ENCODE data around the gene SDR39U1.

The SDR39U1 gene

DNA sequence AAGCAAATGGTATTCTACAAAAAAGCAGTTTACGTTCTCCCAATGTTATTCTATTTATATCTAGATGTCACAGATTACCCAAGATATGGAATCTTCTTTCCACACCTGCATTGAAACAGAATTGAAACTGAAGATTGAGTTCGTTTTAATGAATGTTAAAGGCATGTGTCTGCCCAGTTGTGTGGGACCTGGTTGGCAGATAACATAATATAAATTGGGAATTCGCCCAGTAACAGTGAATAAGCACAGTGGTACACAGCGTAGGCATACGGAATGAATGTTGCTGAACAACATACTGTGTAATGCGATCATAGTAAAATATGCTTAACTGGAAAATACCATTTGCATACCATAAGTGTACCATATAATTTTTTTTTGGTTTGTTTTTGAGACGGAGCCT is 8.5 kb downstream of the SDR39U1 start:
- ChIA-PET POLR2A (interaction anchor here (1.4 to 2.9 kb wide), 2 partner anchors 11 to 100 kb away, joined by 3 to 10 read pairs; no protein-coding TSS in a partner anchor), CTCF (interaction anchor here (1.0 to 13.9 kb wide), 3 partner anchors 63 to 103 kb away, joined by 3 to 468 read pairs (median 96); partner anchors contain the start of gene ADCY4)
- peaks cover 3% of the 10 kb centered on the region; the same call in 1 of the 2 replicates for H3K4me1 ChIP-seq (ENCODE audit: control insufficient read depth, insufficient read depth, low read length)
- H3K27ac ChIP-seq (ENCODE audit: extremely low read depth, low read depth, low read length), result no peak overlapping the region
- no peak overlapping the region for H3K4me3 ChIP-seq (ENCODE audit: low read depth, low read length)
- no peaks in the 10 kb centered on the region for H3K9me3 ChIP-seq (ENCODE audit: control insufficient read depth, insufficient read depth, low read depth, low read length)
- no peak for TF ChIP-seq GLI2 (tag by site-specific recombination; IDR thresholded peaks at IDR 0.05; ENCODE audit: borderline replicate concordance, low read depth)
- TF ChIP-seq ZBTB17 (tag by site-specific recombination; IDR thresholded peaks at IDR 0.05), result no peak
- TF ChIP-seq PRDM4 (tag by site-specific recombination; IDR thresholded peaks at IDR 0.05), result no peak
- TF ChIP-seq ZNF664 (tag by site-specific recombination; IDR thresholded peaks at IDR 0.05), result no peak
- TF ChIP-seq, protein P1, sequence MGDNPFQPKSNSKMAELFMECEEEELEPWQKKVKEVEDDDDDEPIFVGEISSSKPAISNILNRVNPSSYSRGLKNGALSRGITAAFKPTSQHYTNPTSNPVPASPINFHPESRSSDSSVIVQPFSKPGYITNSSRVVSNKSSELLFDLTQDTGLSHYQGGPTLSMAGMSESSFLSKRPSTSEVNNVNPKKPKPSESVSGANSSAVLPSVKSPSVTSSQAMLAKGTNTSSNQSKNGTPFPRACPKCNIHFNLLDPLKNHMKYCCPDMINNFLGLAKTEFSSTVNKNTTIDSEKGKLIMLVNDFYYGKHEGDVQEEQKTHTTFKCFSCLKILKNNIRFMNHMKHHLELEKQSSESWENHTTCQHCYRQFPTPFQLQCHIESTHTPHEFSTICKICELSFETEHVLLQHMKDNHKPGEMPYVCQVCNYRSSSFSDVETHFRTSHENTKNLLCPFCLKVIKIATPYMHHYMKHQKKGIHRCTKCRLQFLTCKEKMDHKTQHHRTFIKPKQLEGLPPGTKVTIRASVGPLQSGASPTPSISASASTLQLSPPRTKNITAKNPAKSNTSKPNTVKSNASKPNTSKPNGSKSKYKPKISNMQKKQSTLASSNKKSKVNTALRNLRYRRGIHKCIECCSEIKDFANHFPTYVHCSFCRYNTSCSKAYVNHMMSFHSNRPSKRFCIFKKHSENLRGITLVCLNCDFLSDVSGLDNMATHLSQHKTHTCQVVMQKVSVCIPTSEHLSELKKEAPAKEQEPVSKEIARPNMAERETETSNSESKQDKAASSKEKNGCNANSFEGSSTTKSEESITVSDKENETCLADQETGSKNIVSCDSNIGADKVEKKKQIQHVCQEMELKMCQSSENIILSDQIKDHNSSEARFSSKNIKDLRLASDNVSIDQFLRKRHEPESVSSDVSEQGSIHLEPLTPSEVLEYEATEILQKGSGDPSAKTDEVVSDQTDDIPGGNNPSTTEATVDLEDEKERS (tag by site-specific recombination; IDR thresholded peaks at IDR 0.05), result no peak
- TF ChIP-seq, protein P2, sequence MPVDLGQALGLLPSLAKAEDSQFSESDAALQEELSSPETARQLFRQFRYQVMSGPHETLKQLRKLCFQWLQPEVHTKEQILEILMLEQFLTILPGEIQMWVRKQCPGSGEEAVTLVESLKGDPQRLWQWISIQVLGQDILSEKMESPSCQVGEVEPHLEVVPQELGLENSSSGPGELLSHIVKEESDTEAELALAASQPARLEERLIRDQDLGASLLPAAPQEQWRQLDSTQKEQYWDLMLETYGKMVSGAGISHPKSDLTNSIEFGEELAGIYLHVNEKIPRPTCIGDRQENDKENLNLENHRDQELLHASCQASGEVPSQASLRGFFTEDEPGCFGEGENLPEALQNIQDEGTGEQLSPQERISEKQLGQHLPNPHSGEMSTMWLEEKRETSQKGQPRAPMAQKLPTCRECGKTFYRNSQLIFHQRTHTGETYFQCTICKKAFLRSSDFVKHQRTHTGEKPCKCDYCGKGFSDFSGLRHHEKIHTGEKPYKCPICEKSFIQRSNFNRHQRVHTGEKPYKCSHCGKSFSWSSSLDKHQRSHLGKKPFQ (tag by site-specific recombination; IDR thresholded peaks at IDR 0.05), result no peak
- H3K36me3 ChIP-seq (ENCODE audit: control insufficient read depth in 2 of 2, insufficient read depth in 1 of 2, low read length in 2 of 2), result peaks cover 0 to 76% of the 10 kb centered on the region in 2 experiments; a peak in 2 of 3 replicates

DNA sequence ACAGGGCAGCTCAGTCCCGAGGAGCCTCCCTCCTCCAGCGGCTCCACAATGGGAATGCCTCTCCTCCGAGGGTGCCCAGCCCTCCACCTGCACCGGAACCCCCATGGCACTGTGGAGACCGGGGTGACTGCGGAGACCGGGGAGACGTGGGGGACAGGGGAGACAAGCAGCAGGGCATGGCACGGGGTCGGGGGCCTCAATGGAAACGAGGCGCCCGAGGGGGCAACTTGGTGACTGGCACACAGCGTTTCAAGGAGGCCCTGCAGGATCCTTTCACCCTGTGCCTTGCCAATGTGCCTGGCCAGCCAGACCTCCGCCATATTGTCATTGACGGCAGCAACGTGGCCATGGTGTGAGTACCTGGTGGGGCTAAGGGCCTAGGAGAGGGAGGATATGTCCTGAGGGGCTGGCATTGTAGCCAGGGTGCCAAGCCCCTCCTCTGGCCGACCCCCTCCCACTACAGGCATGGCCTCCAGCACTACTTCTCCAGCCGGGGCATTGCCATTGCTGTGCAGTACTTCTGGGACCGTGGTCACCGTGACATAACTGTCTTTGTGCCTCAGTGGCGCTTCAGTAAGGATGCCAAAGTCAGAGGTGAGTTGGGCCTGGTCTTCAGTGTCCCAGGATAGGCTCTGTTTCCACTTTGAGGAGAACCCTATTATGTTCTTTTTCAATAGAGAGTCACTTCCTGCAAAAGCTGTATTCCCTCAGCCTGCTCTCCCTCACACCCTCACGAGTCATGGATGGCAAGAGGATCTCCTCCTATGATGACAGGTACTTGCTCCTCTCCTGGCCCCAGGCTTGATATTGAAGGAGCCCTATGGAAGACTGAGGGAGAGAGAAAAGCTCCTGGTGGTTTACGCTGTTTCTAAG is 10.1 kb downstream of the SDR39U1 start:
- H3K27ac ChIP-seq (ENCODE audit: extremely low read depth, low read depth, low read length), result no peak overlapping the region
- POLR2A ChIA-PET, result interaction anchor here (0.9 to 3.0 kb wide), 14 partner anchors 9 to 190 kb away, joined by 3 to 45 read pairs (median 6); partner anchors contain the start of genes ADCY4, CIDEB, DHRS1 and NOP9
- CTCF ChIA-PET, result interaction anchor here (0.6 to 13.9 kb wide), 40 partner anchors 9 to 954 kb away, joined by 3 to 468 read pairs (median 8); partner anchors contain the start of genes ADCY4, CIDEB, LTB4R2 and NYNRIN
- TF ChIP-seq ZNF302 (tag by site-specific recombination; IDR thresholded peaks at IDR 0.05; ENCODE audit: low read depth) (no peak), ZNF843 (tag by site-specific recombination; IDR thresholded peaks at IDR 0.05) (no peak), ZNF248 (tag by site-specific recombination; IDR thresholded peaks at IDR 0.05) (no peak), REPIN1 (tag by site-specific recombination; IDR thresholded peaks at IDR 0.05; ENCODE audit: low read depth) (no peak), ZNF76 (tag by site-specific recombination; IDR thresholded peaks at IDR 0.05; ENCODE audit: borderline replicate concordance, low read depth) (no peak), HOXA7 (CRISPR knock-in tag; IDR thresholded peaks at IDR 0.05; ENCODE audit: borderline replicate concordance) (no peak), ZBTB48 (tag by site-specific recombination; IDR thresholded peaks at IDR 0.05) (no peak; the same call in 1 of the 2 replicates), TRIM28 (IDR thresholded peaks at IDR 0.05; ENCODE audit: borderline replicate concordance, low read length) (no peak), ZNF621 (tag by site-specific recombination; IDR thresholded peaks at IDR 0.05) (no peak), ZNF423 (tag by site-specific recombination; IDR thresholded peaks at IDR 0.05) (no peak), ZNF184 (tag by site-specific recombination; IDR thresholded peaks at IDR 0.05) (no peak), ZNF2 (tag by site-specific recombination; IDR thresholded peaks at IDR 0.05) (no peak), OSR2 (tag by site-specific recombination; IDR thresholded peaks at IDR 0.05) (no peak), ZSCAN16 (tag by site-specific recombination; IDR thresholded peaks at IDR 0.05) (no peak), ZNF654 (tag by site-specific recombination; IDR thresholded peaks at IDR 0.05; ENCODE audit: low read depth) (no peak), ZNF555 (tag by site-specific recombination; conservative IDR thresholded peaks at IDR 0.05) (no peak)
- TF ChIP-seq, protein P3, sequence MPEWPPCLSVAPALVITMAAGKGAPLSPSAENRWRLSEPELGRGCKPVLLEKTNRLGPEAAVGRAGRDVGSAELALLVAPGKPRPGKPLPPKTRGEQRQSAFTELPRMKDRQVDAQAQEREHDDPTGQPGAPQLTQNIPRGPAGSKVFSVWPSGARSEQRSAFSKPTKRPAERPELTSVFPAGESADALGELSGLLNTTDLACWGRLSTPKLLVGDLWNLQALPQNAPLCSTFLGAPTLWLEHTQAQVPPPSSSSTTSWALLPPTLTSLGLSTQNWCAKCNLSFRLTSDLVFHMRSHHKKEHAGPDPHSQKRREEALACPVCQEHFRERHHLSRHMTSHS (tag by site-specific recombination; IDR thresholded peaks at IDR 0.05), result no peak
- peaks cover 3% of the 10 kb centered on the region; the same call in 1 of the 2 replicates for H3K4me1 ChIP-seq (ENCODE audit: control insufficient read depth, insufficient read depth, low read length)
- H3K36me3 ChIP-seq (ENCODE audit: control insufficient read depth in 2 of 2, insufficient read depth in 1 of 2, low read length in 2 of 2), result peaks cover 0 to 60% of the 10 kb centered on the region in 2 experiments; a peak in 2 of 3 replicates
- no peaks in the 10 kb centered on the region for H3K9me3 ChIP-seq (ENCODE audit: control insufficient read depth, insufficient read depth, low read depth, low read length)
- no peak overlapping the region for H3K4me3 ChIP-seq (ENCODE audit: low read depth, low read length)
